ENCODE data around the gene ZBTB43. TPM values are rescaled to one million over a fixed set of nuclear protein-coding genes. Genes with fewer than 3 reads are reported as not detected.

ZBTB43 gene
- total RNA-seq, 1 experiment from 2014 or later, result 13.8 TPM

- no peak for TF ChIP-seq CTCF (conservative IDR thresholded peaks at IDR 0.05; ENCODE audit: low read depth, low read length)
- no peak for TF ChIP-seq EZH2 (IDR thresholded peaks at IDR 0.05; ENCODE audit: borderline replicate concordance, low read depth, low read length, poor library complexity, severe bottlenecking)
- no peaks in the 10 kb centered on the region for H3K27me3 ChIP-seq (replicated peaks; ENCODE audit: insufficient read depth, low read depth, low read length, poor library complexity)
- no peaks in the 10 kb centered on the region for H3K36me3 ChIP-seq (ENCODE audit: insufficient read depth, low read length, poor library complexity, severe bottlenecking)
- no TSS peak for BruUV-seq (replicated peaks)
- H3K9me3 ChIP-seq (ENCODE audit: low read depth, low read length, poor library complexity, severe bottlenecking), result no peaks in the 10 kb centered on the region
- POLR2A ChIA-PET (ENCODE audit: low non-redundant PET), result no interaction called here
- H3K4me1 ChIP-seq (ENCODE audit: insufficient read depth, low read length, poor library complexity, severe bottlenecking), result no peaks in the 10 kb centered on the region
- no peak overlapping the region for H3K4me3 ChIP-seq (ENCODE audit: low read depth, low read length, poor library complexity, severe bottlenecking)
- CTCF ChIA-PET, result no interaction called here
- DNase-seq (ENCODE audit: low spot score), result no peak
- intact Hi-C loops (cut with micrococcal nuclease; ENCODE audit: unreplicated experiment), result no loop called here
- H3K27ac ChIP-seq (ENCODE audit: low read depth, low read length, poor library complexity, severe bottlenecking), result no peak overlapping the region
These were observed 44.9 kb downstream of the ZBTB43 start for GRCh38 chr9:126849591-126850225.

- Histone ChIP-seq H3K27ac (ENCODE audit: low read depth, low read length, poor library complexity, severe bottlenecking) (no peak overlapping the region), H3K36me3 (ENCODE audit: insufficient read depth, low read length, poor library complexity, severe bottlenecking) (no peaks in the 10 kb centered on the region), H3K9me3 (ENCODE audit: low read depth, low read length, poor library complexity, severe bottlenecking) (no peaks in the 10 kb centered on the region), H3K4me1 (ENCODE audit: insufficient read depth, low read length, poor library complexity, severe bottlenecking) (no peaks in the 10 kb centered on the region), H3K4me3 (ENCODE audit: low read depth, low read length, poor library complexity, severe bottlenecking) (no peak overlapping the region), H3K27me3 (replicated peaks; ENCODE audit: insufficient read depth, low read depth, low read length, poor library complexity) (no peaks in the 10 kb centered on the region)
- DNase-seq (ENCODE audit: low spot score), result no peak
- TF ChIP-seq EZH2 (IDR thresholded peaks at IDR 0.05; ENCODE audit: borderline replicate concordance, low read depth, low read length, poor library complexity, severe bottlenecking) (no peak), CTCF (conservative IDR thresholded peaks at IDR 0.05; ENCODE audit: low read depth, low read length) (no peak)
- intact Hi-C loops (cut with micrococcal nuclease; ENCODE audit: unreplicated experiment), result no loop called here
- no TSS peak for BruUV-seq (replicated peaks)
- CTCF ChIA-PET, result no interaction called here
- POLR2A ChIA-PET (ENCODE audit: low non-redundant PET), result no interaction called here
These were observed 46.5 kb downstream of the ZBTB43 start for GRCh38 chr9:126851286-126851880.

- DNase-seq (ENCODE audit: low spot score), result no peak
- Histone ChIP-seq H3K27ac (ENCODE audit: low read depth, low read length, poor library complexity, severe bottlenecking) (no peak overlapping the region), H3K9me3 (ENCODE audit: low read depth, low read length, poor library complexity, severe bottlenecking) (no peaks in the 10 kb centered on the region), H3K36me3 (ENCODE audit: insufficient read depth, low read length, poor library complexity, severe bottlenecking) (no peaks in the 10 kb centered on the region), H3K27me3 (replicated peaks; ENCODE audit: insufficient read depth, low read depth, low read length, poor library complexity) (no peaks in the 10 kb centered on the region), H3K4me3 (ENCODE audit: low read depth, low read length, poor library complexity, severe bottlenecking) (no peak overlapping the region), H3K4me1 (ENCODE audit: insufficient read depth, low read length, poor library complexity, severe bottlenecking) (no peaks in the 10 kb centered on the region)
- ChIA-PET CTCF (interaction anchor here (0.6 kb wide), 2 partner anchors 15 to 129 kb away, joined by 3 to 7 read pairs; no protein-coding TSS in a partner anchor), POLR2A (ENCODE audit: low non-redundant PET) (no interaction called here)
- no TSS peak for BruUV-seq (replicated peaks)
- TF ChIP-seq CTCF (conservative IDR thresholded peaks at IDR 0.05; ENCODE audit: low read depth, low read length) (no peak), EZH2 (IDR thresholded peaks at IDR 0.05; ENCODE audit: borderline replicate concordance, low read depth, low read length, poor library complexity, severe bottlenecking) (no peak)
- intact Hi-C loops (cut with micrococcal nuclease; ENCODE audit: unreplicated experiment), result no loop called here
These were observed 47.3 kb downstream of the ZBTB43 start for GRCh38 chr9:126852086-126852688.

Data from A673 (cell line).